Raji (cell line): ENCODE data around the gene PRR35.
A peak's percentile ranks its signal among the peaks of the same experiment; 100 is the strongest.

Experiments used
- POLR2A ChIP-seq: IDR thresholded peaks from 2 replicates; pipeline ENCODE4 v1.6.1; 2011; ENCODE audit warnings: low read depth, low read length, control low read depth; ENCODE audit not compliant: insufficient read depth

Gene PRR35

GRCh38 chr16:586047-586644 lies 26.0 kb downstream of the PRR35 start:
- no peak for TF ChIP-seq POLR2A

GRCh38 chr16:586645-587590 lies 26.7 kb downstream of the PRR35 start:
- peak; percentile 68 for TF ChIP-seq POLR2A

- no peak for TF ChIP-seq POLR2A
These were observed 28.4 kb downstream of the PRR35 start for GRCh38 chr16:588639-588888.

GRCh38 chr16:588889-589657 lies 28.9 kb downstream of the PRR35 start:
- TF ChIP-seq POLR2A: peak; percentile 87

- no peak; the same call in 1 of the 2 replicates for TF ChIP-seq POLR2A
These were observed 29.5 kb downstream of the PRR35 start, which contains the start of gene RAB40C for GRCh38 chr16:589658-590187. Gene RAB40C, plus strand, starts transcription at chr16:590066. Its CDS starts 226 bp downstream, at chr16:590292.

- no peak; the same call in 1 of the 2 replicates for TF ChIP-seq POLR2A
These were observed 30.1 kb downstream of the PRR35 start for GRCh38 chr16:590188-590814.

GRCh38 chr16:590815-591200 lies 30.6 kb downstream of the PRR35 start:
- no peak for TF ChIP-seq POLR2A

GRCh38 chr16:591231-591630 lies 31.0 kb downstream of the PRR35 start:
- TF ChIP-seq POLR2A: no peak

GRCh38 chr16:591892-592517 lies 31.8 kb downstream of the PRR35 start:
- TF ChIP-seq POLR2A: no peak

- no peak for TF ChIP-seq POLR2A
These were observed 32.5 kb downstream of the PRR35 start for GRCh38 chr16:592518-593306.

GRCh38 chr16:593406-593805 lies 33.2 kb downstream of the PRR35 start:
- no peak for TF ChIP-seq POLR2A

GRCh38 chr16:593807-594206 lies 33.6 kb downstream of the PRR35 start:
- no peak for TF ChIP-seq POLR2A

GRCh38 chr16:595094-595528 lies 34.9 kb downstream of the PRR35 start:
- TF ChIP-seq POLR2A: no peak
